GM12878 (cell line): Measurements from ENCODE around the gene SORCS2. TPM values are rescaled to one million over a fixed set of nuclear protein-coding genes. Genes with fewer than 3 reads are reported as not detected.

Experiments
- ATAC-seq: fragments of 200-7000 bp; cut with Tn5 transposase; 3 replicates; pipeline ENCODE4 v1.9.1; 2020; ENCODE audit warnings: mild to moderate bottlenecking, moderate library complexity
- BruUV-seq: library from RNA; stranded (reverse); fragments of 400-500 nt; replicated peaks from 2 replicates; lab custom pipeline; 2021; lab: Mats Ljungman, UMichigan
- CTCF ChIA-PET: fragments of 300-600 bp; sonication (Branson Sonifier 250); formaldehyde crosslinking; extraction: SDS; loops from one replicate; lab custom pipeline; 2021; ENCODE audit warnings: inconsistent platforms; lab: Yijun Ruan, JAX
- POLR2A ChIA-PET: fragments of 350-600 bp; formaldehyde crosslinking; extraction: SDS; loops from one replicate; lab custom pipeline; 2021; ENCODE audit warnings: inconsistent platforms; lab: Charles Lee
- RAD21 ChIA-PET: fragments of 300-600 bp; sonication (Branson Sonifier 250); formaldehyde crosslinking; loops from one replicate; lab custom pipeline; 2023; ENCODE audit warnings: antibody characterized with exemption; ENCODE audit not compliant: unreplicated experiment; lab: Charles Lee
- SMC1A ChIA-PET: fragments of 300-600 bp; sonication (Branson Sonifier 250); formaldehyde crosslinking; loops from one replicate; lab custom pipeline; 2023; ENCODE audit not compliant: unreplicated experiment, uncharacterized antibody; lab: Charles Lee
- DNase-seq: peaks from one replicate; pipeline ENCODE4 v3.0.0-alpha.2; 2011; ENCODE audit warnings: low read depth, low spot score
- FAIRE-seq: peaks from 3 replicates; lab custom pipeline; 2011; peaks lifted over from hg19 to GRCh38; lab: Jason Lieb, UNC
- H2AFZ ChIP-seq: 2 replicates; pipeline ENCODE4 v1.6.0; 2011; ENCODE audit warnings: low read depth, low read length, control low read depth; ENCODE audit not compliant: control insufficient read depth
- H3K27ac ChIP-seq: 2 replicates; pipeline ENCODE4 v1.5.1; 2011; ENCODE audit warnings: control low read depth; ENCODE audit not compliant: control insufficient read depth, insufficient read depth
- H3K27me3 ChIP-seq, 2 experiments: replicated peaks in 1 of 2; 2 replicates each; pipeline versions ENCODE4 v1.6.0 to v1.6.1; 2011; ENCODE audit warnings: low read length in 1 of 2; ENCODE audit not compliant: control insufficient read depth in 2 of 2, insufficient read depth in 2 of 2
- H3K36me3 ChIP-seq, 2 experiments: 2 replicates each; pipeline ENCODE4 v1.5.1; 2011; ENCODE audit warnings: low read length in 1 of 2; ENCODE audit not compliant: control insufficient read depth in 2 of 2, insufficient read depth in 2 of 2
- H3K4me1 ChIP-seq: 2 replicates; pipeline ENCODE4 v1.6.1; 2011; ENCODE audit warnings: mild to moderate bottlenecking, low read length, moderate library complexity, mixed read lengths; ENCODE audit not compliant: control insufficient read depth, insufficient read depth
- H3K4me2 ChIP-seq: 2 replicates; pipeline ENCODE4 v1.6.0; 2011; ENCODE audit warnings: control low read depth; ENCODE audit not compliant: control insufficient read depth, insufficient read depth
- H3K4me3 ChIP-seq: fragments of 200-600 bp; sonication (generic); 2 replicates; pipeline ENCODE4 v1.5.1; 2016
- H3K79me2 ChIP-seq: 2 replicates; pipeline ENCODE4 v1.6.0; 2011; ENCODE audit warnings: low read length; ENCODE audit not compliant: control insufficient read depth, insufficient read depth
- H3K9ac ChIP-seq: 2 replicates; pipeline ENCODE4 v1.8.0; 2011; ENCODE audit warnings: low read length, control low read depth, mixed read lengths; ENCODE audit not compliant: control insufficient read depth, insufficient read depth
- H3K9me3 ChIP-seq: replicated peaks from 3 replicates; pipeline ENCODE4 v1.5.1; 2011; ENCODE audit warnings: mild to moderate bottlenecking, low read length; ENCODE audit not compliant: control insufficient read depth, insufficient read depth
- H4K20me1 ChIP-seq: 2 replicates; pipeline ENCODE4 v1.6.0; 2011; ENCODE audit not compliant: control insufficient read depth, insufficient read depth
- CREB1 ChIP-seq: IDR thresholded peaks from 2 replicates; pipeline ENCODE4 v1.6.1; 2012; ENCODE audit warnings: low read depth, mild to moderate bottlenecking, inconsistent platforms
- EZH2 ChIP-seq: IDR thresholded peaks from 2 replicates; pipeline ENCODE4 v1.6.1; 2012; ENCODE audit warnings: low read depth, mild to moderate bottlenecking, control low read depth, inconsistent platforms, low read length, borderline replicate concordance; ENCODE audit not compliant: control insufficient read depth
- JUNB ChIP-seq: IDR thresholded peaks from 2 replicates; pipeline ENCODE4 v1.6.1; 2016; ENCODE audit warnings: antibody characterized with exemption, mild to moderate bottlenecking
- MEF2A ChIP-seq: IDR thresholded peaks from 2 replicates; pipeline ENCODE4 v1.6.1; 2011; ENCODE audit warnings: low read depth, mild to moderate bottlenecking, low read length, moderate library complexity; ENCODE audit not compliant: insufficient read depth
- POLR2AphosphoS2 ChIP-seq: IDR thresholded peaks from 2 replicates; pipeline ENCODE4 v1.6.1; 2011; ENCODE audit warnings: low read depth, mild to moderate bottlenecking, low read length, improper control_type of control experiment, moderate library complexity
- PRDM15 ChIP-seq: fragments of 450-650 bp; formaldehyde crosslinking; IDR thresholded peaks from 2 replicates; pipeline ENCODE4 v1.4.0; 2020; ENCODE audit warnings: mild to moderate bottlenecking, moderate library complexity
- STAT1 ChIP-seq: fragments of 450-650 bp; conservative IDR thresholded peaks from 2 replicates; pipeline ENCODE4 v1.6.1; 2014; ENCODE audit warnings: antibody characterized with exemption, mild to moderate bottlenecking
- STAT3 ChIP-seq: IDR thresholded peaks from 2 replicates; pipeline ENCODE4 v1.6.1; 2011; ENCODE audit warnings: low read depth, low read length, improper control_type of control experiment
- ZNF217 ChIP-seq: fragments of 450-650 bp; IDR thresholded peaks from 2 replicates; pipeline ENCODE4 v1.6.1; 2017; ENCODE audit warnings: antibody characterized with exemption, mild to moderate bottlenecking
- ZNF622 ChIP-seq: fragments of 450-650 bp; IDR thresholded peaks from 2 replicates; pipeline ENCODE4 v1.6.1; 2017; ENCODE audit warnings: mild to moderate bottlenecking, inconsistent platforms
- WGBS: methylation state at CpG from one replicate; pipeline ENCODE4 v1.1.6; 2016; ENCODE audit warnings: low lambda C conversion rate; ENCODE audit not compliant: insufficient replicate concordance, insufficient coverage; ENCODE audit errors: missing lambda C conversion rate; 5-methylcytosine and 5-hydroxymethylcytosine counted together
- in situ Hi-C: fragments of 300-500 bp; cut with MboI; formaldehyde crosslinking; loops from 9 replicates; pipeline ENCODE4 v1.14.3; 2018; ENCODE audit warnings: mixed read lengths
- intact Hi-C: fragments of 100-400 bp; cut with micrococcal nuclease; formaldehyde crosslinking; loops from one replicate; pipeline ENCODE4 v1.14.2; 2022; ENCODE audit not compliant: unreplicated experiment
- polyA plus RNA-seq, 11 experiments: library from polyadenylated mRNA; depleted of rRNA in 4 of 11; unstranded in 6 of 11; stranded (reverse) in 5 of 11; fragments of >200 nt; fragmentation: Nextera tagmentation in 4 of 11; fragmentation: Illumina TruSeq in 1 of 11; extraction: Ambion mirVana in 4 of 11; extraction: Trizol in 1 of 11; gene quantifications; 1 replicate in 1 of 11; 2 replicates in 10 of 11; pipeline versions ENCODE4 v1.2.1 to v1.2.3, GENCODE V29; 2011 to 2016; ENCODE audit warnings: inconsistent platforms in 2 of 11, missing spikeins in 2 of 11, low read depth in 1 of 11
- total RNA-seq, 4 experiments: library from RNA; depleted of rRNA in 3 of 4; stranded (reverse); fragments of >200 nt in 3 of 4; fragmentation: Illumina TruSeq in 1 of 4; extraction: Trizol in 1 of 4; gene quantifications; 2 replicates each; pipeline versions ENCODE4 v1.2.1 to v1.2.3, GENCODE V29; 2013 to 2021
- TF ChIP-seq, protein P1 (sequence below): fragments of 150-350 bp; IDR thresholded peaks from 2 replicates; pipeline ENCODE4 v1.6.1; 2016; ENCODE audit warnings: low read depth, low read length

Gene SORCS2
- total and polyA plus RNA-seq, 10 of the 15 experiments (the other 5 are each of a cell fraction or from before 2014, with no cell fraction given), result 0.01 to 0.15 (median 0.05) TPM; not detected in 5

DNA sequence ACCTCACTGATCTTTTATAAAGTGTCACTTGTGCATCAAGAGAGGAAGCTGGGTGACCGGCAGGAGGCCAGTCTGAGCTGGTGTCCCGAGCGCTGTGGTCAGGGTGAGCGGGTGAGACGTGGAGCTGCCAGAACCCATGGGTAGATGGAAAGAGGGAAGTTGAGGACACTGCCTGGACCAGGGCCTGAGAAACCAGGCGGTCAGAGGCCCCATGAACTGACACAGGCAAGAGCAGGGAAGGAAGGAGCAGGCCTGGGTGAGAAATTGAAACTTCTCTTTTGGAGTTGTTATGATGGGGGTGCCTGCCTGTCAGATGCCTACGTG, 554.7 kb downstream of the SORCS2 start:
- intact Hi-C loops, result no loop called here
- Histone ChIP-seq H3K79me2 (no peaks in the 10 kb centered on the region), H3K9ac (no peak overlapping the region), H4K20me1 (no peaks in the 10 kb centered on the region), H3K27ac (no peak overlapping the region), H3K9me3 (no peaks in the 10 kb centered on the region), H2AFZ (no peak overlapping the region), H3K4me2 (no peak overlapping the region), H3K4me3 (no peak overlapping the region), H3K4me1 (peaks cover 13% of the 10 kb centered on the region), H3K36me3 (no peaks in the 10 kb centered on the region), H3K27me3 (no peaks in the 10 kb centered on the region; a peak in 1 of 4 replicates)
- no peak for TF ChIP-seq STAT1
- TF ChIP-seq POLR2AphosphoS2, result no peak
- POLR2A ChIA-PET, result no interaction called here
- SMC1A ChIA-PET, result no interaction called here
- RAD21 ChIA-PET, result no interaction called here
- 45% methylated on average over 7 of the region's 7 CpGs for WGBS
- ATAC-seq (no peak), FAIRE-seq (no peak), DNase-seq (no peak)
- in situ Hi-C loops, result no loop called here
- CTCF ChIA-PET, result no interaction called here
- BruUV-seq, result no TSS peak

- no peak overlapping the region for H2AFZ ChIP-seq
- ATAC-seq (no peak), DNase-seq (no peak), FAIRE-seq (no peak)
- no peaks in the 10 kb centered on the region for H3K9me3 ChIP-seq
- no peak overlapping the region for H3K27ac ChIP-seq
- ChIA-PET POLR2A (no interaction called here), RAD21 (no interaction called here), CTCF (no interaction called here), SMC1A (no interaction called here)
- BruUV-seq, result no TSS peak
- no peak overlapping the region for H3K4me3 ChIP-seq
- intact Hi-C loops (no loop called here), in situ Hi-C loops (no loop called here)
- H4K20me1 ChIP-seq, result no peaks in the 10 kb centered on the region
- H3K4me2 ChIP-seq, result no peak overlapping the region
- H3K4me1 ChIP-seq, result peaks cover 13% of the 10 kb centered on the region
- H3K36me3 ChIP-seq, result no peaks in the 10 kb centered on the region
- 43% methylated on average over 9 of the region's 11 CpGs for WGBS
- H3K27me3 ChIP-seq, result no peaks in the 10 kb centered on the region; a peak in 1 of 4 replicates
- no peak overlapping the region for H3K9ac ChIP-seq
- no peak for TF ChIP-seq STAT3
- TF ChIP-seq MEF2A, result no peak
- no peak for TF ChIP-seq JUNB
- TF ChIP-seq STAT1, result no peak
- TF ChIP-seq ZNF622, result no peak
- no peak for TF ChIP-seq PRDM15 (CRISPR knock-in tag)
- TF ChIP-seq, protein P1, sequence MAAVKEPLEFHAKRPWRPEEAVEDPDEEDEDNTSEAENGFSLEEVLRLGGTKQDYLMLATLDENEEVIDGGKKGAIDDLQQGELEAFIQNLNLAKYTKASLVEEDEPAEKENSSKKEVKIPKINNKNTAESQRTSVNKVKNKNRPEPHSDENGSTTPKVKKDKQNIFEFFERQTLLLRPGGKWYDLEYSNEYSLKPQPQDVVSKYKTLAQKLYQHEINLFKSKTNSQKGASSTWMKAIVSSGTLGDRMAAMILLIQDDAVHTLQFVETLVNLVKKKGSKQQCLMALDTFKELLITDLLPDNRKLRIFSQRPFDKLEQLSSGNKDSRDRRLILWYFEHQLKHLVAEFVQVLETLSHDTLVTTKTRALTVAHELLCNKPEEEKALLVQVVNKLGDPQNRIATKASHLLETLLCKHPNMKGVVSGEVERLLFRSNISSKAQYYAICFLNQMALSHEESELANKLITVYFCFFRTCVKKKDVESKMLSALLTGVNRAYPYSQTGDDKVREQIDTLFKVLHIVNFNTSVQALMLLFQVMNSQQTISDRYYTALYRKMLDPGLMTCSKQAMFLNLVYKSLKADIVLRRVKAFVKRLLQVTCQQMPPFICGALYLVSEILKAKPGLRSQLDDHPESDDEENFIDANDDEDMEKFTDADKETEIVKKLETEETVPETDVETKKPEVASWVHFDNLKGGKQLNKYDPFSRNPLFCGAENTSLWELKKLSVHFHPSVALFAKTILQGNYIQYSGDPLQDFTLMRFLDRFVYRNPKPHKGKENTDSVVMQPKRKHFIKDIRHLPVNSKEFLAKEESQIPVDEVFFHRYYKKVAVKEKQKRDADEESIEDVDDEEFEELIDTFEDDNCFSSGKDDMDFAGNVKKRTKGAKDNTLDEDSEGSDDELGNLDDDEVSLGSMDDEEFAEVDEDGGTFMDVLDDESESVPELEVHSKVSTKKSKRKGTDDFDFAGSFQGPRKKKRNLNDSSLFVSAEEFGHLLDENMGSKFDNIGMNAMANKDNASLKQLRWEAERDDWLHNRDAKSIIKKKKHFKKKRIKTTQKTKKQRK, result no peak
- no peak for TF ChIP-seq CREB1
- no peak for TF ChIP-seq ZNF217
- TF ChIP-seq EZH2, result no peak
- H3K79me2 ChIP-seq, result no peaks in the 10 kb centered on the region
Measured at GRCh38 chr4:7747566-7747965, 555.2 kb downstream of the SORCS2 start.
